HFF-Myc (cell line): ENCODE results near the gene SMAD3.

Experiments
- DNase-seq: peaks from one replicate; pipeline ENCODE4 v3.0.0-alpha.2; 2011; ENCODE audit warnings: low read depth; ENCODE audit errors: extremely low read depth
- H3K4me3 ChIP-seq: replicated peaks from 2 replicates; pipeline ENCODE4 v1.5.1; 2011; ENCODE audit warnings: low read depth, mild to moderate bottlenecking, control low read depth, low read length
- CTCF ChIP-seq: IDR thresholded peaks from 2 replicates; pipeline ENCODE4 v1.5.1; 2012; ENCODE audit warnings: mild to moderate bottlenecking, low read depth, low read length, control low read depth; ENCODE audit errors: missing control alignments

SMAD3 gene

GRCh38 chr15:67136802-67137201 lies 71.4 kb downstream of the SMAD3 start:
- no peak for DNase-seq
- no peak for TF ChIP-seq CTCF
- H3K4me3 ChIP-seq: no peak overlapping the region

GRCh38 chr15:67137319-67137718 lies 71.9 kb downstream of the SMAD3 start:
- no peak overlapping the region for H3K4me3 ChIP-seq
- TF ChIP-seq CTCF: no peak
- DNase-seq: no peak

- no peak for TF ChIP-seq CTCF
- no peak for DNase-seq
- no peak overlapping the region for H3K4me3 ChIP-seq
These were observed 72.8 kb downstream of the SMAD3 start for GRCh38 chr15:67137951-67138848.

- DNase-seq: no peak
- no peak for TF ChIP-seq CTCF
- no peak overlapping the region for H3K4me3 ChIP-seq
These were observed 73.8 kb downstream of the SMAD3 start for GRCh38 chr15:67138891-67139855.

DNA sequence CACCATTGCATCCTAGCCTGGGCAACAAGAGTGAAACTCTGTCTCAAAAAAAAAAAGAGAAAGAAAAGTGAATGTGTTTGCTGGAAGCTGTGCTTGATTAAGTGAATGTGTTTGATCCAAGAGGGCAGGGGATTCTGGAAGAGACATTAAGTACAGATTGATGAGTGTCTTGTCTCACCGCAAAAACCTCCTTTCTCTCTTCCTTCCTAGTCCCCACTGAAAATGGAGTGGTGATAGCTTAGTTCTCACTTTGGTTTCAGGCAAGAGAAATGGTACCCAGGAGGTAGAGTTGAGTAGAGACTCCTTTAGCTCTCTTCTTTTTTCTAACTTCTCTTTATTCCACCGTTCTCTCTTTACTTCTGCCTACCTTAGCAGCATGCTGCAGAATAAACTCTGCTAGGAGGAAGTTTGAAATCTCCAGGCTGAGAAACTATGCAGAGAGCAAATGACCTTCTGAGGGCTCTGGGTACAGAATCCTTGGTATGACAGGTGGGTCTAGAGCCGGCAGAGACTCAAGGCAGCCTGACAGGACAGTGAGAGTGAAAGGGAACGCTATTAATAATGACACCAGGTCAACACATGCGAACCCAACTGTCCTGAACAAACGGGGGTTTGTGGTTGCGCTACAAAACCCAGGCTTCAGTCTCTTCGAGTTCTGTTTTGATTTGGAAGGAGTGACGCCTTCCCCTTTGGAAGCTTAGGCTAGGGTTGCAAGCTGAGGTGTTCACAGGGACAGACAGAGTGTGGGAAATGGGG lies 74.9 kb downstream of the SMAD3 start:
- DNase-seq: no peak
- TF ChIP-seq CTCF: no peak
- H3K4me3 ChIP-seq: no peak overlapping the region

DNA sequence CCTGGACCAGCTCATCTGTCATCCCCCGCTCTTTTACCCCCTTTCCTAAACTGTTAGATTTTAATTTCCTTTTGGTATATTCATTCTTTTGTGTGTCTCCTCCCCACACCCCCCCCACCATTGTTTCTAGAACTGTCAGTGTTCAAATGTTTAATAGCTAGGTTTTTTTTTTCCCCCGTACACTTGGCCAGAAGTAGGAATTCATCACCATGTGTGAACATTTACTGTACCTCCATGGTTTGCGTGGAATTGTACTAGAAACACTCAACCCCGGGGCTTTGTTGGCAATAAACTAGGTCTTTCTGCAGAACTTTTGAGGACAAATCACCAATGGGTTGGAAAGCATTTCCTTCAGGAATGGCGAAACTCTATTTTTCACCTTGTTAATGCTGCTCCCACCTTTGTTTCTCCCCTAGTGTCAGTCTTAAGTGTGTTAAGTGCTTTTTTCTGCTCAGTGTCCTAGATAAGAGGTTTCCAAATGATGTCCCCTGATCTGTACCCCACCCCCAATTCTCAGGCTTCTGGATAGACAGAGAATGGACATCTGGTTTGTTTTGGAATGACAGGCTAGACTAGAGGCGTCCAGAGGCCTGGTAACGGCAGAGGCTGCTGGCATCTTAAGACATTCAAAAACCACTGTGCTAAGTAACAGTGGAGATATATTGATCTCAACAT lies 76.8 kb downstream of the SMAD3 start:
- TF ChIP-seq CTCF: no peak

More for the DNA sequence above, 76.8 kb downstream of the SMAD3 start:
- no peak for DNase-seq
- no peak overlapping the region for H3K4me3 ChIP-seq
